Suppressor macrophage treated with lipopolysaccharide for 4 hours (primary cell): ENCODE measurements around the gene SCN4A.
"Not testable (repeated sequence)": the region's sequence is repeated elsewhere in the genome, so short reads cannot be mapped to it uniquely, and the experiment has no call there.

Source experiments
- DNase-seq: peaks from one replicate; pipeline ENCODE4 v3.0.0-alpha.2; 2020

The SCN4A gene

DNA sequence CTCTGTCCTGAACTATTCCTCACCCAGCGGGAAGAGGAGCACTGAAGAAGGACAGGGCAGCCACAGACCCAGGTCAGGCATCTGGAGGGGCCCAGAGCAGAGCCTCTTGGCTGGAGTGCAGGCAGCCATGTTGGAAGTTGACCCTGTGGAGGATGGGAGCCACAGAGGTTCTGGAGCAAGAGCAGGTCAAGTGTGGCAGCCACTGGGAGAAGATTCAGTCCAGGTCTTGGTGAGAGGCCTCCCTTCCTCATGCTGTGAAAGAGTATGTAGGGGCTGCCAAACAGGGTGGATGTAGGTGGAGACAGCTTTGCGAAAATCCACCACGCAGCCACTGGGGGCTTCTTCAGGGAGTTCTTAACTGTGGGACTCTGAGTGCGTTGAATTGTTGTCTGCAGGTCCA lies 40.0 kb downstream of the SCN4A start:
- DNase-seq: no peak

DNA sequence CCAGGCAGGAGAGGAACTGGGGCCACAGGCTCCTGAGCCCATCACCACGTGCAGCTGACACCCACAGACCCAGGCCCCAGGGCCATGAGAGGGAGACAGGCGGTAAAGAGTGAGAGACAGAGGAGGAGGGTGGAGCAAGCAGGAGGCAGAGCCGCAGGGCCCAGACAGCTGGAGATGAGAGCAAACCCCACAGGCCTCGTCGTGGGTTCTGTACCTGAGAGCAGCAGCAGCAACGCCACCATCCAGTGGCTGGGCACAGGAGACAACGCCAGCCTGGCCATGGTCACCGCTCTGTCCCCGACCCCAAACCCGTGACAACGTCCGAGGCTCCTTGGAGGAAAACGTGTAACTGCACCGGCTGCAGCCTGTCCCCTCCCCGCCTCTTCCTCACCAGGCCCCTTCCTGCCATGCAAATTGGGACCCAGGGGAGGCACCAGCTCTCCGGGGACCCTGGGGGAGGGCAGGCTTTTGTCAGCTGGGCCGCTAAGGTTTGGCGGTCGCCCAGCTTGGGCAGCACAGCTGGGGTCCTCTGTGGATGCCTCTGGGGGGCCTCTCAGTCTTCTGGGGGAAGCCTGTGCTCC lies 40.6 kb downstream of the SCN4A start, which contains the start of gene CD79B:
CD79B (minus strand) TSS at position 351 of the 581 bp plus-strand sequence; CDS start at position 281, 70 bp downstream.
- DNase-seq: peak; percentile 18

DNA sequence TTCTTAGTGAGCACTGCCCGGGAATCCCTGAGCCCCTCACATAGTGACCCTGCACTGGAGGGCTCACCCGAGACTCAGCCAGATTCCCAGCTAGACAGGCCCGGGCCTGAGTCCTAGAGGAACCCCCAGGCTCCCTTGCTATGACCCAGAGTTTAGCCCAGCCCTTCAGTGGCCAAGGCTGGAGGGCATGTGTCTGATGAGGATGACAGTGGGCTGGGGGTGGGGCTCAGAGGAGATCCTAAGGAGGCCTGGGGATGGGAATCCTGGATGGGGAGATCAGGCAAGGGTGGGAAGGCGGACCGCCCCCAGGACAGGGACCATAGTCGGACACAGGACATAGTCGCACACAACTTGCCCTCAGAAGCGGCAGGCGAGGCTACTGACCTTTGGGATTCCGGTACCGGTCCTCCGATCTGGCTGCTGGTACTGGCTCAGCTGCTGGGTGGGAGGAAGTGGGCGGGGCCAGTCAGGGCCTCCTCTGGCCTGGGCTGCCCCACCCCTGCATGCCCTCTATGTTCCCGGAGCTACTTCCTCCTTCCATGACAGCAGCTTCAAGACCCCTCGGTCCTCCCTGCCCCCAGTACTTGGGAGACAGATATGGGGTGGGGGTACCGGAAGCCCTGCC lies 41.7 kb downstream of the SCN4A start:
- peak; percentile 67 for DNase-seq

DNA sequence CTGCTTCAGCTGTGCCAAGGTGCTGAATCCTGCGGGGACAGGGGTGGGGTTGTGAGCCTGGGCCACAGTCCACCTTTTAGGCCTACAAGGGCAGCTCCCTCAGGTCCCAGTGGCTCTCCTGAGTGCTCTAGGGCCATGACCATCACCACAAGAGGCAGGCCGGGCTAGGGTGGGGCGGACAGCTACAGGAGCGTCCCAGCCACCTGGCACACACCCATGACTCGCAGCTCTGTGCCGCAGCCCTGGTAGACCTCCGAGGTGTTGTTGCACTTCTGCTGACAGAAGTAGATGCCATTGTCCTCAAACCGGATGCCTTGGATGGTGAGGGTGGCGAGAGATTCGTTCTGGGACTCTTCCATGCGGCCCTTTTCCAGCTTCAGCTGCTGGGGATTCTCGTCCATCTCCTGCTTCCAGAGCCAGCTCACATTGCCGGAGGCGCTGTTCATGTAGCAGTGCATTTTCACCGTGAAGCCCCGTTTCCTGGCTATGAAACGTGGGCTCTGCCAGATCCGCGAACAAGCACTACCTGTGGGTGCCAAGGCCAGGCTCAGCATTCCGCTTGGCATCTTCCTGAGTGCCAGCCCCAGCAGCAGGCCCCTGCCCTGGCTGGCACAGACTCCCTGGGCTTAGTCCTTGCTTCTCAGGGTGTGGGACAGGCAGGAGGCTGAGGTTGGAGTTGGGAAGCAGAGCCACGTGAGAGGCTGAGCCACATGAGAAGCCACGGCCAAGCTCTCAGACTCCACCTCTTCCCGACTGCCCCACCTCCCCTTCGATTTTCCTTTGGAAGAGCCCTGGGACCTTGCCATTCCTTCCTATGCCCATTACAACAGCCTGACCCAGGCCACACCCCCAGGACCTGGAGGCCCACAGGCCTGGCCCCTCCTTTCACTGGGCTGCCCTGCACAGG lies 42.6 kb downstream of the SCN4A start:
- DNase-seq: no peak

DNA sequence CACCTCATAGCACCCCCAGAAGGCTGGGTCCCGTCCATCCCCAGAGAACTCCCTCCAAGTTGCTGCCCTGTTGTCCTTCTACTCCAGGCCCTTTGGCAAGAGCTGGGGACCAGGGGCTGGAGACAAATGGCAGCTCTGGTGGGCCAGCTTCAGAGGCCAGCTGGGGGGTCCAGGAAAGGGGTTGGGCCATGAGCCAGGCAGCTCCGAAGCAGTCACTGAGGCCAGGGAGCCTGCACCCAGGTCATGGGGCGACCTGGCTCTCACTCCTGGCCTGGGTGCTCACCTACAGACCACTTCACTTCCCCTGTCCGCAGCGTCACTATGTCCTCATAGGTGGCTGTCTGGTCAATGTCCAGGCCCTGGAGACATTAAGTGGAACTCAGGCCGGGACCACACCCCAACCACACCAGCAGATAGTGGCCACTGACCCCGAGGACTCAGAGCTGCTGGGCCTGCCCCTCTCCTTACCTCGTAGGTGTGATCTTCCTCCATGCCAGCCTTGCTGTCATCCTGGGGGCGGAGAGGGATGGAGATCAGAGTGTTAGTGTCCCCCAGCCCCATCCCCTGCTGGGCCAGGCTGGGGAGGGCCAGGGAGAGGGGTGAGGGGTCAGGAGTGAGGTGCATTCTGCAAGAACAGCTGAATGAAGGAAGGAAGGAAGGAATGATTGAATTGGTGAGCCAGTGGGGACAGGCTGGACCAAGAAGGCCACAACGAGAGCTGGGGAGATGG lies 43.6 kb downstream of the SCN4A start:
- no peak for DNase-seq

DNA sequence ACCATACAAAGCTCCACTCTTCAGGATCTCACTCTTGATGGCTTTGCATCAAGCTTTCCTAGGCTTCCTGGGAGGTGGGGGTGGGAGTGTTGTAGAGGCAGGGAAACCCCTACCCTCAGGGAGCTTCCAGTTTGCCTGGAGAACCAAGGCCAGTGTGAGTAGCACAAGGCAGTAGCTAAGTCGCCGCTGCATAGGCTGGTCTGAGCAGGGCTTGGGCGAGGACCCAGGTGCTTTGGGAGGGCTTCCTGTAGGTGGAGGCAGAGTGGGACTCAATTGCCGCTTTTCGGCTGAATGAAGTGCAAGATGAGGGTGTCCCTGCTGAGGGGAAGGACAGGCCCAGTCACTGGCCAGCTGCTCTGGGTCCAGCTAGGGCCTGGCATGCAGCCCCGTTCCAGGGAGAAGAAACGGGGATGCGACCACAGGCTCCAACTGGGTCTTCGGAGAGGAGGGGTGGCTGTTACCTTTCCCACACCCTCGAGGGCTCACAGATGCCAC lies 44.5 kb downstream of the SCN4A start:
- DNase-seq: no peak

DNA sequence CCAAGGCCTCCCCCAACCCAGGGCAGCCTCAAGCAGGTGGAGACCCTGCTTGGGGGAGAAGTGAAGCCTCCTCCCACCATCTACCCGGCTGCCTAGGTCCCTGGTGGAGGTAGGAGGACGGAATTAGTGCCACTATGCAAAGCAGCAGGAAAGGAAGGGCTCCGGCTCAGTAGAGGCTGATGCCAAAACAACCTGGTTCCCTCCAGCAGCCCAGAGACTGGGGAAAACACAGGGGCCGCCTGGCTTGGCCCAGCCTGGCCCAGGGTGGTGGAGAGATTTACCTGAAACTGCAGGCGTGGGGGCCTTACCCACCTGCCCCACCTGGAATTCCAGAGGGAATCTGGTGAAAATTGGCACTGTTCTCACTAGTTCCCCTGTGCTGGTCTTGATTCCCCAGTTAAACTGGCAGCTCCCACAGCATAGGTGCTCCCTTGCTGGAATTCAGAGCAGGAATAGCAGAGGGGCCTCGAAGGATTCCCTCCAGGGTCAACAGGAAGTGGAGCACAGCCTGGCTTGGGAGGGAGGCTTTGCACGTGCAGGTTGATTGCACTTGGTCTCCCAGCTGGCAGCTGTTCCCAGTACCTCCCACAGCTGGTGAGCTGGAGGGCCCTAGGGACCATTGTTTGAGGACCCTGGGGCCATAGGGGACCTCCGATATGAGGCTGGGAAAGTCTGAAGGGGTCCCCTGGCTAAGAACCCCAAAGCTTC lies 45.1 kb downstream of the SCN4A start:
- no peak for DNase-seq

DNA sequence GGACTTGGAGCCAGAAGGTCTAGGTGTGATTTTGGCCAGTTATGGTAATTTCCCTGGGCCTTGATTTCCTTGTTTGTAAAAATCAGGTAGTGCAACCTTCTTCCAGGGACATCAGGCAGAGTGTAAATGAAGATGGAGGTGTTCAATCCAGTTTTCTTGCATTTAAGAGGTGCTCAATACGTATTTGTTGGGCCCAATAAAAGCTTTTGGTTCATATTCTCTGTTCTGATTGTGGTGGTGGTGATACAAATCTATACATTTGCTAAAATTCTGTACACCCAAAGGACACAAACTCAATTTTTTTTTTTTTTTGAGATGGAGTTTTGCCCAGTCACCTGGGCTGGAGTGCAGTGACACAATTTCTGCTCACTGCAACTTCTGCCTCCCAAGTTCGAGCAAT lies 46.6 kb downstream of the SCN4A start:
- no peak for DNase-seq

DNA sequence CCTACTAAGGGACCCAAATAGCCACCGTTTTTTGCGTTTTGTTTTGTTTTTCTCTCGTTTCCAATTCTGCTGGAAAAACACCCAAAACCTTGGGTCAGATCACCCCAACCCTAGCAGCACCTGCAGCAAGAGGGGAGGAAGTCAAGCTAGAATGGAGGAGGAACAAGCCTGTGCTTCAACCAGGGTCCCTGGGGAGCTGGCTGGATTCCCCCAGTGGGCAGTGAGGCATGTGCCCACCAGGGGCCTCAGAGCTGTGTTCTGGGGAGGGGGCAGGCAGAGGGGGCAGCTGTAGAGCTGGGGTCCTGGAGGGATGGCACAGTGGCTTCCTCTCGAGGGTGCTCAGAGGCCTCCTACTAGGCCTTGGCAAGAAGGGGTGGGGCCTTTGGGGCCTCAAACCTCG lies 47.1 kb downstream of the SCN4A start:
- no peak for DNase-seq

DNA sequence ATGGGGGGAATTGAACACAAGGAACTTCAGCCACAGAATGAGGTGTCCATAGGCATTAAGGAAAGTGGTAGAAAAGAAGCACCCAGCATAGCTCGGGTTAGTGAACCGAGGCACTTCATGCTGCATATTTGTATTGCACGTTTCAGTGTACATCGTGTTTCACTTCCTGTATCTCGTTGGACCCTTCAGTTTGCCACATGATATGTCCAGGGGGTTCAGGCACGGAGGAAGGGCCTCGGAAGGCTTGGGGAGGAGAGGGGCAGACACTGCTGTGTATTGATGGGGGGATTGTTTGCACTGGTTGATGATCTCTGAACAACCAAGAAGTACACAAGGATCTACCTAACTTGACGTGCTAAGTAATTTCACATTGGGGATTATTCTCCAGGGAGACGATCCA lies 50.3 kb downstream of the SCN4A start:
- DNase-seq: not testable (repeated sequence)

DNA sequence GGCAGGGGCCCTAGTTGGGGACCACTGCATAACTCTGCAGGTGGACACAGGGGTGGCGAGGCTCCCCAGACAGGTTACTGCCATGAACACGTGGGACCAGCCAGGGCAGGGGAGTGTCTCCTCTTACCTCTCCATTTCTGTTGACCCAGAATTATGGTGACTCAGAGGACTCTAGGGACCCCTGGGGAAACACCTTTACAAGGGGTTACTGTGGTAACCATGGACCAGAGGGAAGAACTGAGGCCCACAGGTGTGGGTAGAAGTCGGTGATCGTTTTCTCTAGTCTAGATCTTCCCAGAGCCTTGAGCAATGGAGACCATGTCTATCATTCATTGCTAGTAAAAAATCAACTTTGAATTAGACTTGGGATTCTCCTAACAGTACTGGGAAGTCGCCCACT lies 51.9 kb downstream of the SCN4A start:
- not testable (repeated sequence) for DNase-seq

DNA sequence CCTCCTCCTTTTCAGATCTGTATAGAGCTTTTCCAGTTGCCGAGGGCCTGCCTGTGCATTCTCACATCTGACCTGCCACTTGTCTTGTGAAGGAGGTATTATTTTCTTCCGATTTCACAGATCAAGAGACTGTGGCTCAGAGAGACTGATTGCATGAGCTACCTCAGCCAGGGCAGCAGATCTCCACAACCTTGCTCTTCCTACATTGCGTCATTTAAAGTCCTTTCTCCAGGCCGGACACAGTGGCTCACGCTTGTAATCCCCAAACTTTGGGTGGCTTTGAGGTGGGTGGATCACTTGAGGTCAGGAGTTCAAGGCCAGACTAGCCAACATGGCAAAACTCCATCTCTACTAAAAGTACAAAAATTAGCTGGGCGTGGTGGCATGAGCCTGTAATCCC lies 52.7 kb downstream of the SCN4A start:
- not testable (repeated sequence) for DNase-seq

DNA sequence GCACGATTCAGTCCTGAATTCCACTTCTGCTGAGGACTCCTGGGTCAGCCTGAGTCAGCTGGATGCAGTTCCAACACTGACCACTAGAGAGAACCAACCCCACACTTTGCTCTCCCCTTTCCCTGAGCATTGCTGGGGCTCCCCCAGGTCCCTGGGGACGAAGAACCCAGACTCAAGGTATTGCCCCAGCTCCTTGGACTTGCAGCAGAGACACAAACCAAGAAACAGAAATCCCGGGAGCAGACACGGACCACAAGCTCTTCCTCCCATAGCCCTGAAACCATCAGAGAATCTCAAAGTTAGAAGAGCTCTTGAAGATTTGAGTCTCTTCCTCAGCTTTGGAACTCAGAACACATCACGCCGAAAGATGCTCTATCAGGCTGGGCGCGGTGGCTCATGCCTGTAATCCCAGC lies 53.4 kb downstream of the SCN4A start:
- peak; percentile 72 for DNase-seq

DNA sequence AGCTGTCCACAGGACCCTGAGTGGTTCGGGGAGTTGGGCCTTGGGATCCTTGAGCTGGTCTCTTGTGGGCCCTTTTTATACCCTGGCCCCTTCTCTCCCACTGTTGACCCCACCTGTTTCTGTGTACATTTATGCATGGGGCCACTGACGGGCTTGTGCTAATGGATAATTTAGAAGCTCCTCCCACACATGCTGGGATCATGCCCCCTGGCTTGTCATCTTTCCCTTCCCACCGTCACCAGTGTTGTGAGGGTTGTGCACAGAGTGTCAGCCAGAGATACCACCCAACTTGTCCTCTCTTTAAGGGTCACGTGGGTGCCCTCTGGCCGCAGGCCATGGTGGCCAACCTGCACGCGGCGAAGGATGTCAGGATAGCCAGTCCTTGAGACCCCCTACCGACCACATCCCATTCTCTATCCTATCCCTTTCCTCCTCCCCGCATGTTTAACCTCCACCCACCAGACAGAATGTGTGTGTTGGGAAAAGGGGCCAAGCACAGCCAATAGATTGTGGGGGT lies 53.9 kb downstream of the SCN4A start, which contains the start of gene GH1:
GH1 (minus strand) TSS at position 51 of the 517 bp plus-strand sequence. CDS start 63 bp downstream, outside the sequence.
- not testable (repeated sequence) for DNase-seq

DNA sequence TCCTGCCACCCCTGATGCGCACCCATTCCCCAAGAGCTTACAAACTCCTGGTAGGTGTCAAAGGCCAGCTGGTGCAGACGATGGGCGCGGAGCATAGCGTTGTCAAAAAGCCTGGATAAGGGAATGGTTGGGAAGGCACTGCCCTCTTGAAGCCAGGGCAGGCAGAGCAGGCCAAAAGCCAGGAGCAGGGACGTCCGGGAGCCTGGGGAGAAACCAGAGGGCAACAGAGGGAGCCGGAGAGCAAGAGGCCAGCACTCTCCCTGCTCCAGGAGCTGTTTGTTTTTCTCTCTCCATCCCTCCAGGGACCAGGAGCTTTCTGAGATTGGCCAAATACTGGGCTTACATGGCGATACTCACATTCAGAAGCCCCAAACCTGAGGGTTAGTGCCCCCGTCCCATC lies 54.4 kb downstream of the SCN4A start:
- no peak for DNase-seq

DNA sequence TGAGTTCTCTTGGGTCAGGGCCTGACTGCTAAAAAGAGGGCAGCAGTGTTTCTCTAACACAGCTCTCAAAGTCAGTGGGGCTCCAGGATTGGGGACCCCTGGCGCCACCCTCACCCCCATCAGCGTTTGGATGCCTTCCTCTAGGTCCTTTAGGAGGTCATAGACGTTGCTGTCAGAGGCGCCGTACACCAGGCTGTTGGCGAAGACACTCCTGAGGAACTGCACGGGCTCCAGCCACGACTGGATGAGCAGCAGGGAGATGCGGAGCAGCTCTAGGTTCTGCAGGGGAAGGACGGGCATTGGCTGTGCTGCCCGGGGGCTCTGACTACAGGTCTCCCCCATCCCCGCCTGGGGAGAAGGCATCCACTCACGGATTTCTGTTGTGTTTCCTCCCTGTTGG lies 55.1 kb downstream of the SCN4A start:
- DNase-seq: no peak

DNA sequence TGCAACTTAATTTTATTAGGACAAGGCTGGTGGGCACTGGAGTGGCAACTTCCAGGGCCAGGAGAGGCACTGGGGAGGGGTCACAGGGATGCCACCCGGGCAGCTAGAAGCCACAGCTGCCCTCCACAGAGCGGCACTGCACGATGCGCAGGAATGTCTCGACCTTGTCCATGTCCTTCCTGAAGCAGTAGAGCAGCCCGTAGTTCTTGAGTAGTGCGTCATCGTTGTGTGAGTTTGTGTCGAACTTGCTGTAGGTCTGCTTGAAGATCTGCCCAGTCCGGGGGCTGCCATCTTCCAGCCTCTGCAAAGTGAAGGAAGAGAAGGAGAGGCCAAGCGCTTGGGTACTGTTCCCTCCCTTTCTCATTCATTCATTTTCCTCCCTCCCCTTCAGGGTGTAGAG lies 55.5 kb downstream of the SCN4A start:
- DNase-seq: not testable (repeated sequence)

DNA sequence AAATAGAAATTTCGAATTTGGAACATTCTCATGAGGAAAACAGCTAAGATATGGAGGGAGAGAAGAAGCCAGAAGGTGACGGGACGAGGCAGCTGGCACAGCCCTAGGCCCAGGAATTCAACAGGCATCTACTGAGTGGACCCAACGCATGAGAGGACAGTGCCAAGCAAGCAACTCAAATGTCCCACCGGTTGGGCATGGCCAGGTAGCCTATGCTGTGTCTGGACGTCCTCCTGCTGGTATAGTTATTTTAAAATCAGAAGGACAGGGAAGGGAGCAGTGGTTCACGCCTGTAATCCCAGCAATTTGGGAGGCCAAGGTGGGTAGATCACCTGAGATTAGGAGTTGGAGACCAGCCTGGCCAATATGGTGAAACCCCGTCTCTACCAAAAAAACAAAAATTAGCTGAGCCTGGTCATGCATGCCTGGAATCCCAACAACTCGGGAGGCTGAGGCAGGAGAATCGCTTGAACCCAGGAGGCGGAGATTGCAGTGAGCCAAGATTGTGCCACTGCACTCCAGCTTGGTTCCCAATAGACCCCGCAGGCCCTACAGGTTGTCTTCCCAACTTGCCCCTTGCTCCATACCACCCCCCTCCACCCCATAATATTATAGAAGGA lies 56.0 kb downstream of the SCN4A start:
- no peak for DNase-seq

DNA sequence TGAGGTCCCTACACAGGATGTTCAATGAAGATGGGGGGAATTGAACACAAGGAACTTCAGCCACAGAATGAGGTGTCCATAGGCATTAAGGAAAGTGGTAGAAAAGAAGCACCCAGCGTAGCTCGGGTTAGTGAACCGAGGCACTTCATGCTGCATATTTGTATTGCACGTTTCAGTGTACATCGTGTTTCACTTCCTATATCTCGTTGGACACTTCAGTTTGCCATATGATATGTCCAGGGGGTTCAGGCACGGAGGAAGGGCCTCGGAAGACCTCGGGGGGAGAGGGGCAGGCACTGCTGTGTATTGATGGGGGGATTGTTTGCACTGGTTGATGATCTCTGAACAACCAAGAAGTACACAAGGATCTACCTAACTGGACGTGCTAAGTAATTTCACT lies 57.0 kb downstream of the SCN4A start:
- not testable (repeated sequence) for DNase-seq

DNA sequence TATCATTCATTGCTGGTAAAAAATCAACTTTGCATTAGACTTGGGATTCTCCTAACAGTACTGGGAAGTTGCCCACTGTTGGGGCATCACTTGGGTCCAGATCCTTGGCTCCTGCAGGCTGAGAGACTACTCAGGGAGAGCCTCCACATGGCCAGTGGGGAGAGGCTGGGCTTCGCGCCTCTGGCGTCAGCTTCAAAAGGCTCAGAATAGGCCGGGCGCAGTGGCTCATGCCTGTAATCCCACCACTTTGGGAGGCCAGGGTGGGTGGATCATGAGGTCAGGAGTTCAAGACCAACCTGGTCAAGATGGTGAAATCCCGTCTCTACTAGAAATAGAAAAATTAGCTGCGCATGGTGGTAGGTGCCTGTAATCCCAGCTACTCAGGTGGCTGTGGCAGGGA lies 58.2 kb downstream of the SCN4A start:
- DNase-seq: no peak

DNA sequence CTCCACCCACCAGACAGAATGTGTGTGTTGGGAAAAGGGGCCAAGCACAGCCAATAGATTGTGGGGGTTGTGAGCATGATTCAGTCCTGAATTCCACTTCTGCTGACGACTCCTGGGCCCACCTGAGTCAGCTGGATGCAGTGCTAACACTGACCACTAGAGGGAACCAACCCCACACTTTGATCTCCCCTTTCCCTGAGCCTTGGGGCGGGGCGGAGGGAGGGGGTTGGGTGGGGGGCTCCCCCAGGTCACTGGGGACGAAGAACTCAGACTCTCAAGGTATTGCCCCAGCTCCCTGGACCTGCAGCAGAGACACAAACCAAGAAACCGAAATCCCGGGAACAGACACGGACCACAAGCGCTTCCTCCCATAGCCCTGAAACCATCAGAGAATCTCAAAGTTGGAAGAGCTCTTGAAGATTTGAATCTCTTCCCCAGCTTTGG lies 61.0 kb downstream of the SCN4A start:
- DNase-seq: peak; percentile 44
